K562 (cell line): ENCODE measurements around the gene OLFM4. TPM values are rescaled to one million over a fixed set of nuclear protein-coding genes. Genes with fewer than 3 reads are reported as not detected.

ENCODE experiments used
- ATAC-seq: fragments of 200-7000 bp; cut with Tn5 transposase; 3 replicates; pipeline ENCODE4 v1.9.1; 2020; ENCODE audit warnings: moderate library complexity
- BruUV-seq: library from RNA; stranded (reverse); fragments of 400-500 nt; replicated peaks from 2 replicates; lab custom pipeline; 2021; lab: Mats Ljungman, UMichigan
- CTCF ChIA-PET: fragments of 300-600 bp; formaldehyde crosslinking; extraction: SDS; loops from one replicate; lab custom pipeline; 2021; ENCODE audit warnings: low intra/inter-chr PET ratio; lab: Yijun Ruan, JAX
- POLR2A ChIA-PET: fragments of 300-600, 350-650 bp; sonication (Branson Sonifier 250); formaldehyde crosslinking; extraction: SDS; loops from one replicate; lab custom pipeline; 2021; ENCODE audit warnings: antibody characterized with exemption, inconsistent platforms; lab: Yijun Ruan, JAX
- DNase-seq, 4 experiments: peaks; one replicate each; pipeline versions ENCODE4 v3.0.0 to v3.0.0-alpha.2; 2011 to 2018; ENCODE audit warnings: low spot score in 3 of 4, mixed read lengths in 3 of 4; ENCODE audit errors: extremely low read depth in 1 of 4
- FAIRE-seq: peaks from 2 replicates; lab custom pipeline; 2011; peaks lifted over from hg19 to GRCh38; lab: Jason Lieb, UNC
- H2AFZ ChIP-seq: 2 replicates; pipeline ENCODE4 v1.6.0; 2011; ENCODE audit warnings: low read depth, low read length, control low read depth, inconsistent platforms
- H3K27ac ChIP-seq: fragments of 200-600 bp; 3 replicates; pipeline ENCODE4 v1.8.0; 2011; ENCODE audit warnings: low read depth, mild to moderate bottlenecking, control low read depth, inconsistent platforms, low read length, moderate library complexity, mixed read lengths; ENCODE audit errors: extremely low read depth
- H3K27me3 ChIP-seq, 2 experiments: fragments of 300-600 bp in 1 of 2; 2 replicates in 1 of 2; 3 replicates in 1 of 2; pipeline versions ENCODE4 v1.6.0 to v1.8.0; 2011; ENCODE audit warnings: inconsistent platforms in 2 of 2, low read length in 2 of 2, mild to moderate bottlenecking in 1 of 2, mixed read lengths in 1 of 2, moderate library complexity in 1 of 2; ENCODE audit not compliant: control insufficient read depth in 2 of 2, insufficient read depth in 2 of 2
- H3K36me3 ChIP-seq: fragments of 300-600 bp; 3 replicates; pipeline ENCODE4 v1.8.0; 2011; ENCODE audit warnings: mild to moderate bottlenecking, low read length, inconsistent platforms; ENCODE audit not compliant: control insufficient read depth, insufficient read depth
- H3K4me1 ChIP-seq, 2 experiments: fragments of 200-600 bp in 1 of 2; replicated peaks in 1 of 2; 2 replicates in 1 of 2; 3 replicates in 1 of 2; pipeline versions ENCODE4 v1.5.1 to v1.8.0; 2011; ENCODE audit warnings: inconsistent platforms in 2 of 2, low read length in 2 of 2, mild to moderate bottlenecking in 1 of 2, mixed read lengths in 1 of 2, moderate library complexity in 1 of 2; ENCODE audit not compliant: control insufficient read depth in 2 of 2, insufficient read depth in 2 of 2
- H3K4me2 ChIP-seq: 2 replicates; pipeline ENCODE4 v1.6.1; 2011; ENCODE audit warnings: low read length, control low read depth, inconsistent platforms, mixed read lengths; ENCODE audit not compliant: insufficient read depth
- H3K4me3 ChIP-seq: fragments of 200-600 bp; sonication (generic), shearing (Covaris generic); 2 replicates; pipeline ENCODE4 v1.5.1; 2016; ENCODE audit warnings: control low read depth, inconsistent platforms
- H3K79me2 ChIP-seq: fragments of 200-600 bp; 3 replicates; pipeline ENCODE4 v1.8.0; 2011; ENCODE audit warnings: low read length, inconsistent platforms; ENCODE audit not compliant: control insufficient read depth, insufficient read depth
- H3K9ac ChIP-seq, 2 experiments: 2 replicates each; pipeline versions ENCODE4 v1.6.0 to v1.6.1; 2011; ENCODE audit warnings: low read depth in 2 of 2, low read length in 2 of 2, control low read depth in 1 of 2, inconsistent platforms in 1 of 2, mild to moderate bottlenecking in 1 of 2, mixed read lengths in 1 of 2; ENCODE audit not compliant: insufficient read depth in 1 of 2
- H3K9me1 ChIP-seq: one replicate; pipeline ENCODE4 v1.6.0; 2011; ENCODE audit warnings: inconsistent platforms, mild to moderate bottlenecking, low read length, moderate library complexity; ENCODE audit not compliant: control insufficient read depth, insufficient read depth
- H3K9me3 ChIP-seq: replicated peaks from 2 replicates; pipeline ENCODE4 v1.5.1; 2011; ENCODE audit warnings: low read depth, low read length, inconsistent platforms; ENCODE audit not compliant: control insufficient read depth, insufficient read depth
- H4K20me1 ChIP-seq: replicated peaks from 2 replicates; pipeline ENCODE4 v1.6.1; 2011; ENCODE audit warnings: low read length, inconsistent platforms, mixed read lengths; ENCODE audit not compliant: control insufficient read depth, insufficient read depth
- ARID4B ChIP-seq: sonication (generic); formaldehyde crosslinking; IDR thresholded peaks from 2 replicates; pipeline ENCODE4 v1.8.0; 2022; ENCODE audit warnings: mild to moderate bottlenecking, missing genetic modification reagents
- CLOCK ChIP-seq: fragments of 250-450 bp; sonication (Bioruptor Pico); IDR thresholded peaks from 2 replicates; pipeline ENCODE4 v1.4.0; 2020; ENCODE audit warnings: mild to moderate bottlenecking, moderate library complexity, borderline replicate concordance
- ETV1 ChIP-seq: fragments of 450-650 bp; conservative IDR thresholded peaks from 2 replicates; pipeline ENCODE4 v1.6.1; 2016; ENCODE audit warnings: missing genetic modification characterization, control low read depth, low read depth, missing compliant biosample characterization
- GABPB2 ChIP-seq: fragments of 250-450 bp; sonication (Bioruptor Pico); conservative IDR thresholded peaks from 2 replicates; pipeline ENCODE4 v1.5.1; 2021; ENCODE audit warnings: mild to moderate bottlenecking
- KDM1A ChIP-seq, 2 experiments: fragments of 450-650 bp; IDR thresholded peaks; 2 replicates each; pipeline ENCODE4 v1.6.1; 2016; ENCODE audit warnings: mild to moderate bottlenecking in 2 of 2
- MLLT1 ChIP-seq, 2 experiments: fragments of 450-650 bp; IDR thresholded peaks; 2 replicates each; pipeline ENCODE4 v1.6.1; 2016
- RFX1 ChIP-seq: fragments of 450-650 bp; IDR thresholded peaks from 2 replicates; pipeline ENCODE4 v1.6.1; 2016; ENCODE audit warnings: mild to moderate bottlenecking, moderate library complexity
- ZBED1 ChIP-seq: IDR thresholded peaks from 2 replicates; pipeline ENCODE4 v1.6.1; 2014
- ZBTB2 ChIP-seq: fragments of 450-650 bp; IDR thresholded peaks from 2 replicates; pipeline ENCODE4 v1.6.1; 2016; ENCODE audit warnings: antibody characterized with exemption
- ZNF384 ChIP-seq: IDR thresholded peaks from 2 replicates; pipeline ENCODE4 v1.6.1; 2012; ENCODE audit warnings: low read depth, low read length, improper control_type of control experiment
- ZNF398 ChIP-seq: fragments of 250-450 bp; sonication (Bioruptor Pico); IDR thresholded peaks from 2 replicates; pipeline ENCODE4 v1.8.0; 2021; ENCODE audit warnings: moderate library complexity, mild to moderate bottlenecking, inconsistent platforms
- WGBS: fragments of 100-300 bp; shearing (Covaris generic); methylation state at CpG from one replicate; pipeline ENCODE4 v1.1.6; 2016; ENCODE audit warnings: low coverage, mixed read lengths; ENCODE audit not compliant: insufficient coverage; ENCODE audit errors: missing lambda C conversion rate; 5-methylcytosine and 5-hydroxymethylcytosine counted together
- in situ Hi-C: fragments of 300-500 bp; cut with MboI; formaldehyde crosslinking; loops from 4 replicates; pipeline ENCODE4 v1.15.0; 2018; ENCODE audit warnings: inconsistent platforms, mixed read lengths
- intact Hi-C: fragments of 100-400 bp; cut with micrococcal nuclease; formaldehyde crosslinking; loops from 2 replicates; pipeline ENCODE4 v1.14.2; 2022
- polyA plus RNA-seq, 8 experiments: library from polyadenylated mRNA; depleted of rRNA in 4 of 8; stranded (reverse) in 5 of 8; unstranded in 3 of 8; fragments of >200 nt; fragmentation: Nextera tagmentation in 2 of 8; fragmentation: Illumina TruSeq in 1 of 8; extraction: Ambion mirVana in 2 of 8; extraction: Trizol in 1 of 8; gene quantifications; 2 replicates each; pipeline versions ENCODE4 v1.2.1 to v1.2.3, GENCODE V29; 2011 to 2014; ENCODE audit warnings: inconsistent platforms in 1 of 8, missing spikeins in 1 of 8
- total RNA-seq, 7 experiments: library from RNA; depleted of rRNA in 6 of 7; stranded (reverse); fragments of >200 nt in 6 of 7; fragmentation: Illumina TruSeq in 2 of 7; extraction: Trizol in 2 of 7; gene quantifications; 2 replicates each; pipeline versions ENCODE4 v1.2.1 to v1.2.3, GENCODE V29; 2011 to 2021; ENCODE audit warnings: low replicate concordance in 1 of 7

OLFM4 gene
- total and polyA plus RNA-seq, 9 of the 15 experiments (the other 6 are each of a cell fraction or from before 2014, with no cell fraction given), result not detected

- Histone ChIP-seq H4K20me1 (no peaks in the 10 kb centered on the region; the same call in 1 of the 2 replicates), H3K9me3 (no peaks in the 10 kb centered on the region), H3K36me3 (no peaks in the 10 kb centered on the region), H3K27ac (no peak overlapping the region), H3K9ac (no peak overlapping the region), H3K4me2 (no peak overlapping the region), H3K79me2 (no peaks in the 10 kb centered on the region), H3K4me3 (no peak overlapping the region), H2AFZ (no peak overlapping the region), H3K27me3 (no peaks in the 10 kb centered on the region), H3K4me1 (no peaks in the 10 kb centered on the region), H3K9me1 (no peaks in the 10 kb centered on the region)
- in situ Hi-C loops (no loop called here), intact Hi-C loops (no loop called here)
- BruUV-seq, result no TSS peak
- ChIA-PET POLR2A (no interaction called here), CTCF (no interaction called here)
- WGBS, result 0% methylated on average over 4 of the region's 4 CpGs
- no peak for FAIRE-seq
- ATAC-seq, result no peak
- DNase-seq, result no peak
- TF ChIP-seq ZBED1, result no peak
- no peak for TF ChIP-seq CLOCK (CRISPR knock-in tag)
- TF ChIP-seq ARID4B (CRISPR knock-in tag), result no peak
- TF ChIP-seq ZBTB2, result no peak
- TF ChIP-seq MLLT1 (IDR thresholded peaks at IDR 0.05), result no peak
- no peak for TF ChIP-seq ZNF398
- TF ChIP-seq RFX1, result no peak
- TF ChIP-seq GABPB2 (CRISPR knock-in tag), result no peak
- TF ChIP-seq ZNF384, result no peak
- TF ChIP-seq ETV1 (tag), result no peak
- TF ChIP-seq KDM1A (IDR thresholded peaks at IDR 0.05), result no peak
Observed at GRCh38 chr13:53042877-53043276, 14.3 kb downstream of the OLFM4 start.
